Testis (tissue), 2 donors: Measurements from ENCODE around the gene ANO6.

ENCODE experiments used
- POLR2A ChIP-seq: fragments of 450-650 bp; IDR thresholded peaks from one replicate; pipeline ENCODE4 v1.6.1; 2017; ENCODE audit warnings: antibody characterized with exemption, mild to moderate bottlenecking, moderate library complexity
- TF ChIP-seq, protein P1 (sequence below), 3 experiments: fragments of 450-650 bp in 2 of 3; fragments of 200-600 bp in 1 of 3; sonication (generic) in 1 of 3; IDR thresholded peaks; one replicate each; pipeline ENCODE4 v1.5.1; 2016 to 2019; ENCODE audit warnings: antibody characterized with exemption in 3 of 3, mild to moderate bottlenecking in 2 of 3, moderate library complexity in 1 of 3

GRCh38 chr12:45205165-45205825 is 10.6 kb upstream of the ANO6 start:
- TF ChIP-seq, protein P1, sequence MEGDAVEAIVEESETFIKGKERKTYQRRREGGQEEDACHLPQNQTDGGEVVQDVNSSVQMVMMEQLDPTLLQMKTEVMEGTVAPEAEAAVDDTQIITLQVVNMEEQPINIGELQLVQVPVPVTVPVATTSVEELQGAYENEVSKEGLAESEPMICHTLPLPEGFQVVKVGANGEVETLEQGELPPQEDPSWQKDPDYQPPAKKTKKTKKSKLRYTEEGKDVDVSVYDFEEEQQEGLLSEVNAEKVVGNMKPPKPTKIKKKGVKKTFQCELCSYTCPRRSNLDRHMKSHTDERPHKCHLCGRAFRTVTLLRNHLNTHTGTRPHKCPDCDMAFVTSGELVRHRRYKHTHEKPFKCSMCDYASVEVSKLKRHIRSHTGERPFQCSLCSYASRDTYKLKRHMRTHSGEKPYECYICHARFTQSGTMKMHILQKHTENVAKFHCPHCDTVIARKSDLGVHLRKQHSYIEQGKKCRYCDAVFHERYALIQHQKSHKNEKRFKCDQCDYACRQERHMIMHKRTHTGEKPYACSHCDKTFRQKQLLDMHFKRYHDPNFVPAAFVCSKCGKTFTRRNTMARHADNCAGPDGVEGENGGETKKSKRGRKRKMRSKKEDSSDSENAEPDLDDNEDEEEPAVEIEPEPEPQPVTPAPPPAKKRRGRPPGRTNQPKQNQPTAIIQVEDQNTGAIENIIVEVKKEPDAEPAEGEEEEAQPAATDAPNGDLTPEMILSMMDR (IDR thresholded peaks at IDR 0.05), result no peak
- no peak for TF ChIP-seq POLR2A
